Spleen (tissue), 11 donors: ENCODE data around the gene EFNA3. TPM values are rescaled to one million over a fixed set of nuclear protein-coding genes. Genes with fewer than 3 reads are reported as not detected.

ENCODE experiments used
- DNase-seq: peaks from one replicate; pipeline ENCODE4 v3.0.0-alpha.2; 2020
- H3K27ac ChIP-seq, 8 donors: fragments of 200-600 bp; sonication (generic) in 7 of 8; 1 replicate in 4 of 8; 2 replicates in 4 of 8; pipeline versions ENCODE4 v1.5.0 to v1.8.0; 2016 to 2021; ENCODE audit warnings: inconsistent platforms in 4 of 8, mild to moderate bottlenecking in 4 of 8, moderate library complexity in 1 of 8
- H3K27me3 ChIP-seq, 7 donors: fragments of 200-600 bp; sonication (generic) in 6 of 7; replicated peaks in 1 of 7; 1 replicate in 4 of 7; 2 replicates in 3 of 7; pipeline versions ENCODE4 v1.5.0 to v1.8.0; 2016 to 2021; ENCODE audit warnings: inconsistent platforms in 3 of 7, mild to moderate bottlenecking in 1 of 7
- H3K36me3 ChIP-seq, 6 donors: fragments of 200-600 bp; sonication (generic) in 5 of 6; 1 replicate in 4 of 6; 2 replicates in 2 of 6; pipeline versions ENCODE4 v1.5.0 to v1.8.0; 2016 to 2021; ENCODE audit warnings: inconsistent platforms in 2 of 6
- H3K4me1 ChIP-seq, 6 donors: fragments of 200-600 bp; sonication (generic) in 5 of 6; 1 replicate in 3 of 6; 2 replicates in 3 of 6; pipeline versions ENCODE4 v1.5.0 to v1.8.0; 2016 to 2021; ENCODE audit warnings: inconsistent platforms in 3 of 6
- H3K4me3 ChIP-seq, 8 donors: fragments of 200-600 bp; sonication (generic) in 7 of 8; 1 replicate in 4 of 8; 2 replicates in 4 of 8; pipeline versions ENCODE4 v1.5.0 to v1.8.0; 2016 to 2021; ENCODE audit warnings: inconsistent platforms in 4 of 8, mild to moderate bottlenecking in 4 of 8, moderate library complexity in 2 of 8
- H3K9me3 ChIP-seq, 8 donors: fragments of 200-600 bp; sonication (generic) in 7 of 8; 1 replicate in 4 of 8; 2 replicates in 4 of 8; pipeline versions ENCODE4 v1.5.0 to v1.8.0; 2016 to 2021; ENCODE audit warnings: inconsistent platforms in 4 of 8
- POLR2A ChIP-seq, 3 donors: fragments of 450-650 bp; IDR thresholded peaks; one replicate each; pipeline ENCODE4 v1.5.1; 2017; ENCODE audit warnings: antibody characterized with exemption in 3 of 3, mild to moderate bottlenecking in 1 of 3
- POLR2AphosphoS5 ChIP-seq, 3 donors: sonication (generic); formaldehyde crosslinking; IDR thresholded peaks; one replicate each; pipeline ENCODE4 v1.5.1; 2017; ENCODE audit warnings: antibody characterized with exemption in 3 of 3
- WGBS, 5 donors: extraction: QIAGEN DNeasy Blood & Tissue Kit in 3 of 5; methylation state at CpG; one replicate each; pipeline versions ENCODE4 v1.1.5 to v1.1.7; 2013 to 2018; 5-methylcytosine and 5-hydroxymethylcytosine counted together
- intact Hi-C: fragments of 100-400 bp; cut with DNase I; formaldehyde crosslinking; loops from one replicate; pipeline ENCODE4 v1.15.0; 2023; ENCODE audit warnings: low total_unique reads
- polyA plus RNA-seq, 3 donors: library from polyadenylated mRNA; stranded (reverse); fragments of 200-250 nt; gene quantifications; one replicate each; pipeline ENCODE4 v1.2.1, GENCODE V29; 2013
- total RNA-seq, 7 donors: library from RNA; depleted of rRNA in 3 of 7; stranded (reverse); fragments of >200 nt in 3 of 7; fragmentation: NEBNext Ultra II Directional in 4 of 7; extraction: Animal tissue kit (Norgen Biotek cat#: 25700) in 4 of 7; gene quantifications; one replicate each; pipeline versions ENCODE4 v1.1.0 to v1.2.1, GENCODE V29; 2016 to 2021
- TF ChIP-seq, protein P1 (sequence below), 11 experiments: fragments of 200-600 bp in 7 of 11; fragments of 450-650 bp in 4 of 11; sonication (generic) in 4 of 11; IDR thresholded peaks in 8 of 11; conservative IDR thresholded peaks in 3 of 11; 1 replicate in 7 of 11; 2 replicates in 4 of 11; pipeline versions ENCODE4 v1.4.0 to v1.8.0; 2016 to 2021; ENCODE audit warnings: antibody characterized with exemption in 11 of 11, inconsistent platforms in 4 of 11, mild to moderate bottlenecking in 1 of 11
- donor health status: healthy with polysubstance abuse.
- donor health status: DM: no; HTN: no; CAD: no; lungs with moderate emphysema.
- donor health status: DM: no; HTN: no; CAD: no.
- donor health status: Bipolar disorder and iron deficiency.
- donor health status: healthy.
- donor health status: DM: no; HTN: no; CAD: no.
- donor health status: DM: yes; HTN: yes; CAD: no.

EFNA3 gene
- total and polyA plus RNA-seq, 10 donors = 1.4 to 4.3 (median 1.9) TPM; not detected in 1

DNA sequence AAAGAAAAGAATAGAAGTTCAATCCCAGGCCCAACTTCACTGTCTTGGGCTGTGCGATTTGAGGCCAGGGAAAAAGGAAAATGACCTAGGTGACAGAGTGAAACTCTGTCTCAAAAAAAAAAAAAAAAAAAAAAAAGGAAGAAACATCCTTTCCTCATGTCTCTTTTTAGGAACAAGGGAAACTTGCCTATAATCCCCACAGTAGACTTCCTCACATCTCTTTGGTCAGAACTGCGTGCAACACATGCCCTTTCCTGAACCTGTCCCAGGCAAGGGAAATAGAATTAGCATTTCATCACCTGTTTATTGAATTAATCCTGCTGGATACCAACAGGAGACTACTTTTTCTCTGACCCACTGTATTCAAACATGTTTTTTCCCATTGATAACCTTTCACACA is 42.7 kb upstream of the EFNA3 start:
- 69 to 88% (median 74%) methylated on average over 2 of the region's 2 CpGs for WGBS, 5 donors
- Histone ChIP-seq H3K9me3 (no peaks in the 10 kb centered on the region), H3K27me3 (peaks cover 0 to 5% (median 0%) of the 10 kb centered on the region in 7 donors), H3K4me3 (no peak overlapping the region), H3K27ac (no peak overlapping the region), H3K4me1 (peaks cover 0 to 19% (median 5%) of the 10 kb centered on the region in 6 donors), H3K36me3 (no peaks in the 10 kb centered on the region)
- no peak for DNase-seq
- TF ChIP-seq POLR2A (IDR thresholded peaks at IDR 0.05) (no peak), POLR2AphosphoS5 (IDR thresholded peaks at IDR 0.05) (no peak)
- intact Hi-C loops = no loop called here

DNA sequence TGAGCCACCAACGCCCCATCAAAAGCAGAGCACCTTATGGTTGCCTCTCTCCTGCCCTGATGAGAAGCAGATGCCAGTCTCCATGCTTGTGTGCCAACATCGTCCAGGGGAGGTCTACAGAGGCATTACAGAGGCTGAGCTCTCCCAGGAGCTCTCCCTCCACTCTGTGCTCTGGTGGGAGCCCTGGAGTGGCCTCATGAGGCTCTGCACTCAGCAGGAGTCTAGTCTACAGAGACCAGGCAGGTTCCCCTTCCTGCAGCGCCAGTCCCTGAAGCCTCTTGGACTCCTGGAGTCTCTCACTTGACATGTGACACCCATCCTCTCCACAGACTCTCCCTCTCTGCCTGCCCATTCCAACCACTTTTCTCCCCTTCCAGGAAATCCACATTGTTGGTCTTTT is 41.6 kb upstream of the EFNA3 start:
- Histone ChIP-seq H3K36me3 (no peaks in the 10 kb centered on the region), H3K4me3 (no peak overlapping the region), H3K9me3 (no peaks in the 10 kb centered on the region), H3K27ac (no peak overlapping the region), H3K27me3 (peaks cover 0 to 5% (median 0%) of the 10 kb centered on the region in 7 donors), H3K4me1 (peaks cover 0 to 19% (median 5%) of the 10 kb centered on the region in 6 donors)
- TF ChIP-seq POLR2A (IDR thresholded peaks at IDR 0.05) (no peak), POLR2AphosphoS5 (IDR thresholded peaks at IDR 0.05) (no peak)
- TF ChIP-seq, protein P1, sequence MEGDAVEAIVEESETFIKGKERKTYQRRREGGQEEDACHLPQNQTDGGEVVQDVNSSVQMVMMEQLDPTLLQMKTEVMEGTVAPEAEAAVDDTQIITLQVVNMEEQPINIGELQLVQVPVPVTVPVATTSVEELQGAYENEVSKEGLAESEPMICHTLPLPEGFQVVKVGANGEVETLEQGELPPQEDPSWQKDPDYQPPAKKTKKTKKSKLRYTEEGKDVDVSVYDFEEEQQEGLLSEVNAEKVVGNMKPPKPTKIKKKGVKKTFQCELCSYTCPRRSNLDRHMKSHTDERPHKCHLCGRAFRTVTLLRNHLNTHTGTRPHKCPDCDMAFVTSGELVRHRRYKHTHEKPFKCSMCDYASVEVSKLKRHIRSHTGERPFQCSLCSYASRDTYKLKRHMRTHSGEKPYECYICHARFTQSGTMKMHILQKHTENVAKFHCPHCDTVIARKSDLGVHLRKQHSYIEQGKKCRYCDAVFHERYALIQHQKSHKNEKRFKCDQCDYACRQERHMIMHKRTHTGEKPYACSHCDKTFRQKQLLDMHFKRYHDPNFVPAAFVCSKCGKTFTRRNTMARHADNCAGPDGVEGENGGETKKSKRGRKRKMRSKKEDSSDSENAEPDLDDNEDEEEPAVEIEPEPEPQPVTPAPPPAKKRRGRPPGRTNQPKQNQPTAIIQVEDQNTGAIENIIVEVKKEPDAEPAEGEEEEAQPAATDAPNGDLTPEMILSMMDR (IDR thresholded peaks at IDR 0.05 in 8 of 11, conservative IDR thresholded peaks at IDR 0.05 in 3 of 11) = no peak
- 90 to 96% (median 94%) methylated on average over 3 of the region's 3 CpGs for WGBS, 5 donors
- intact Hi-C loops = no loop called here
- no peak for DNase-seq

DNA sequence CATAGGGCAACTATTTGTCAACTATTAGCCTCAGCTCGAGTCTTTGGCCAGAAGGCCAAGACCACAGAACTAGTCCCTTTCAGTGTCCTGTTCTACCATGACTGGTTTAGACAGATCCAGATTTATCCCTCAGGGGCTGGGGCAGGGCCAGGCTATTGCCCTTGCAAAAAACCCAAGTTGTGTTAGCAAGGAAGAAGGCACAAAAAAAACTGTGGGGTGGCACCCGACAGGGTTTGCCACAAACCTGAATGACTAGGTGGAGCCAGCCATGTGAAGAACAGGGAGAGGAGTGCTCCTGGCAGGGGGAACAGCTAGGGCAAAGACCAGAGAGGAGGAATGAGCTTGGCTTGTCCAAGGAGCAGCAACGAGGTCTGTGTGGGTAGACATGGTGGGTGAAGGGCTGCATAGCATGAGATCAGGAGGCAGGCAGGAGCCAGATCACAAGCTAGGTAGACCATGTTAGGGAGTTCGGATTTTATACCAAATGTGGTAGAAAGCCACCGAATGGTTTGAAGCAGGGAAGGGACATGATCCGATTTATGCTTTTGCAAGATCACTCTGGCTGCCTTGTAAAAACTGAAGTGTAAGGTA is 40.7 kb upstream of the EFNA3 start:
- peaks cover 0 to 19% (median 5%) of the 10 kb centered on the region in 6 donors for H3K4me1 ChIP-seq
- WGBS, 5 donors = 82 to 92% (median 86%) methylated on average over 6 of the region's 6 CpGs
- no peak overlapping the region for H3K27ac ChIP-seq
- H3K9me3 ChIP-seq = no peaks in the 10 kb centered on the region
- no peak for DNase-seq
- intact Hi-C loops = no loop called here
- no peak for TF ChIP-seq POLR2AphosphoS5 (IDR thresholded peaks at IDR 0.05)
- TF ChIP-seq POLR2A (IDR thresholded peaks at IDR 0.05) = no peak
- TF ChIP-seq, protein P1 (IDR thresholded peaks at IDR 0.05 in 8 of 11, conservative IDR thresholded peaks at IDR 0.05 in 3 of 11) = no peak
- no peak overlapping the region for H3K4me3 ChIP-seq
- H3K27me3 ChIP-seq = peaks cover 0 to 5% (median 0%) of the 10 kb centered on the region in 7 donors
- no peaks in the 10 kb centered on the region for H3K36me3 ChIP-seq

DNA sequence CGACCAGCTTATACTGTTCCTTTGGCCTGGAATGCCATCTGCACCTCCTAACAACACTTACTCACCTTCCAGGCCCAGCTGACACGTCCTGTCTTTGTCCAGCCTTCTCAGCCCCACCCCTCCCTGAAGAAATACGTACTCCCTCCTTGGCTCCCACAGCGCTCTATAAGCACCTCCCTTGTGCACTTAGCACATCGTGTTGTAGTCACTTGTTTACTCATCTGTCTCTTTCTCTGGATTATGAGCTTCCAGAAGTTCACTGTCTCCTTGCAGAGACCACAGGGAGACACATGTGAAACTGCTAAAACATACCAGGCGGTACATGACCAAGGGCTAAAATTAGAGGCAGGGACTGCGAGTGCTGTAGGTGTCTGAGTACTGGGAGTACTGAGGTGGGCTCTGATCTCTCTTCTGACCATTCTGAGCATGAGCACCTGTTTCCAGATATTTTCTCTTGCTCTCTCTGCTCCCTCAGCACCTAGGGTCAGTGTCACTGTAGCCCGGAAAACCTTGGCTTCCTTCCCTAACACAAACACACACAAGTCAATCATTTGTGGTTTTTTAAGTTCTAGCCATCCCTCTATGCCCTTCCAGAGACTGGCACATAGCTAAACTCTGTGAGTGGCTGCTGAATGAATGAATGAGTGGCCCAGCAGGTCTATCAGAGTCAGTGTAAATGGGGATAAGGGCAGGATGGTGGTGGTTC is 39.9 kb upstream of the EFNA3 start:
- Histone ChIP-seq H3K27ac (no peak overlapping the region), H3K4me3 (no peak overlapping the region), H3K36me3 (no peaks in the 10 kb centered on the region), H3K27me3 (peaks cover 0 to 5% (median 0%) of the 10 kb centered on the region in 7 donors), H3K9me3 (no peaks in the 10 kb centered on the region), H3K4me1 (peaks cover 0 to 19% (median 5%) of the 10 kb centered on the region in 6 donors)
- no peak for DNase-seq
- intact Hi-C loops = no loop called here
- 39 to 51% (median 48%) methylated on average over 8 of the region's 8 CpGs for WGBS, 5 donors
- no peak for TF ChIP-seq POLR2AphosphoS5 (IDR thresholded peaks at IDR 0.05)
- TF ChIP-seq POLR2A (IDR thresholded peaks at IDR 0.05) = no peak
- TF ChIP-seq, protein P1 (IDR thresholded peaks at IDR 0.05 in 8 of 11, conservative IDR thresholded peaks at IDR 0.05 in 3 of 11) = no peak
